Caco-2 (cell line): ENCODE measurements around the gene GGT5. TPM values are rescaled to one million over a fixed set of nuclear protein-coding genes. Genes with fewer than 3 reads are reported as not detected.

Experiments
- BruUV-seq: library from RNA; stranded (reverse); fragments of 400-500 nt; replicated peaks from 2 replicates; lab custom pipeline; 2021; lab: Mats Ljungman, UMichigan
- CTCF ChIA-PET: fragments of 300-600 bp; sonication (Branson Sonifier 250); formaldehyde crosslinking; loops from one replicate; lab custom pipeline; 2022; ENCODE audit warnings: antibody characterized with exemption; lab: Charles Lee
- POLR2A ChIA-PET: fragments of 300-600 bp; sonication (Branson Sonifier 250); formaldehyde crosslinking; loops from one replicate; lab custom pipeline; 2022; ENCODE audit warnings: antibody characterized with exemption; lab: Charles Lee
- DNase-seq, 2 experiments: peaks; one replicate each; pipeline versions ENCODE4 v3.0.0 to v3.0.0-alpha.2; 2020 to 2022
- H3K27me3 ChIP-seq: replicated peaks from 2 replicates; pipeline ENCODE4 v1.6.0; 2011; ENCODE audit warnings: low read length; ENCODE audit not compliant: control insufficient read depth, insufficient read depth
- H3K36me3 ChIP-seq: 2 replicates; pipeline ENCODE4 v1.5.1; 2011; ENCODE audit warnings: low read length; ENCODE audit not compliant: control insufficient read depth, insufficient read depth
- H3K4me1 ChIP-seq: fragments of 250-450 bp; sonication (Bioruptor Pico); 2 replicates; pipeline ENCODE4 v1.5.1; 2020; ENCODE audit warnings: mild to moderate bottlenecking
- H3K4me3 ChIP-seq: 2 replicates; pipeline ENCODE4 v1.5.1; 2011; ENCODE audit warnings: low read depth, mild to moderate bottlenecking, control low read depth, low read length
- H3K9me3 ChIP-seq: fragments of 250-450 bp; sonication (Bioruptor Pico); 2 replicates; pipeline ENCODE4 v1.5.1; 2020; ENCODE audit warnings: mild to moderate bottlenecking, moderate library complexity
- H3K27ac Mint-ChIP-seq: one replicate; pipeline ENCODE4 v1.8.0; 2022; ENCODE audit warnings: mixed read lengths; ENCODE audit not compliant: unreplicated experiment
- H3K27me3 Mint-ChIP-seq: one replicate; pipeline ENCODE4 v1.8.0; 2022; ENCODE audit warnings: mixed read lengths; ENCODE audit not compliant: insufficient read depth, unreplicated experiment
- H3K36me3 Mint-ChIP-seq: one replicate; pipeline ENCODE4 v1.8.0; 2022; ENCODE audit warnings: mild to moderate bottlenecking, mixed read lengths; ENCODE audit not compliant: insufficient read depth, unreplicated experiment
- H3K4me1 Mint-ChIP-seq: one replicate; pipeline ENCODE4 v1.8.0; 2022; ENCODE audit warnings: low read depth, mixed read lengths; ENCODE audit not compliant: unreplicated experiment
- H3K4me3 Mint-ChIP-seq: one replicate; pipeline ENCODE4 v1.8.0; 2022; ENCODE audit warnings: mild to moderate bottlenecking, moderate library complexity, mixed read lengths; ENCODE audit not compliant: unreplicated experiment
- H3K9me3 Mint-ChIP-seq: one replicate; pipeline ENCODE4 v1.8.0; 2022; ENCODE audit warnings: mixed read lengths; ENCODE audit not compliant: unreplicated experiment
- CTCF ChIP-seq, 2 experiments: fragments of 200-600 bp in 1 of 2; IDR thresholded peaks; 1 replicate in 1 of 2; 2 replicates in 1 of 2; pipeline versions ENCODE4 v1.5.1 to v1.8.0; 2011 to 2022; ENCODE audit warnings: antibody characterized with exemption in 1 of 2, control low read depth in 1 of 2, inconsistent platforms in 1 of 2, low read depth in 1 of 2, low read length in 1 of 2, mild to moderate bottlenecking in 1 of 2, moderate library complexity in 1 of 2; ENCODE audit not compliant: insufficient read depth in 1 of 2, severe bottlenecking in 1 of 2, unreplicated experiment in 1 of 2
- intact Hi-C: fragments of 100-400 bp; cut with micrococcal nuclease; formaldehyde crosslinking; loops from one replicate; pipeline ENCODE4 v1.10.0; 2022; ENCODE audit not compliant: unreplicated experiment
- total RNA-seq: library from RNA; stranded (reverse); gene quantifications from 2 replicates; pipeline ENCODE4 v1.2.3, GENCODE V29; 2022

The GGT5 gene
- total RNA-seq, 1 experiment from 2014 or later, result 0.66 TPM

DNA sequence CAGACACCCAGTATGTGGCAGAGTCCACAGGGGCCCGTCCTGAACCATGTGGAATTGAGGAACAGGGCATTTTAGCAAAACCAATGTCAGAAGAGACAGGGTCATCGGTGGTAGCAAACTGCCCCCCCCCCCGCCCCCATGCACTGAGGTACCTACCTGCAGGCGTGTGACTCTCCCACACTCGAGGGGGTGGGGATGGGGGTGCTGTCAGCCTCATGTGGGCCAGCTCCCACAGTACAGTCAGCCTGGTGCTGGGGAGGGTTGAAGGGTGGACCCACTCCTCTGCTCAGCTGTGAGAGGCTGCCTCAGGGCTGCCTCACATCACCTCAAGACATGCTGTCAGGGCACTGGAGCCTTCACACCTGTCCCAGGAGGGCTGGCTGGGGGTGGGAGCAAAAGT lies 74.2 kb downstream of the GGT5 start:
- H3K4me1 Mint-ChIP-seq, result no peaks in the 10 kb centered on the region
- intact Hi-C loops, result no loop called here
- no peaks in the 10 kb centered on the region for H3K9me3 Mint-ChIP-seq
- no peak overlapping the region for H3K27ac Mint-ChIP-seq
- DNase-seq, result no peak
- Histone ChIP-seq H3K4me3 (no peak overlapping the region), H3K27me3 (no peaks in the 10 kb centered on the region), H3K9me3 (no peaks in the 10 kb centered on the region), H3K36me3 (peaks cover 1% of the 10 kb centered on the region; the same call in 1 of the 2 replicates), H3K4me1 (no peaks in the 10 kb centered on the region)
- H3K27me3 Mint-ChIP-seq, result no peaks in the 10 kb centered on the region
- no peak for TF ChIP-seq CTCF (IDR thresholded peaks at IDR 0.05; ENCODE audit: insufficient read depth in 1 of 2, low read depth in 1 of 2, low read length in 1 of 2, severe bottlenecking in 1 of 2, unreplicated experiment in 1 of 2)
- no TSS peak for BruUV-seq
- CTCF ChIA-PET, result no interaction called here
- no peak overlapping the region for H3K4me3 Mint-ChIP-seq
- POLR2A ChIA-PET, result no interaction called here
- peaks cover 28% of the 10 kb centered on the region for H3K36me3 Mint-ChIP-seq

DNA sequence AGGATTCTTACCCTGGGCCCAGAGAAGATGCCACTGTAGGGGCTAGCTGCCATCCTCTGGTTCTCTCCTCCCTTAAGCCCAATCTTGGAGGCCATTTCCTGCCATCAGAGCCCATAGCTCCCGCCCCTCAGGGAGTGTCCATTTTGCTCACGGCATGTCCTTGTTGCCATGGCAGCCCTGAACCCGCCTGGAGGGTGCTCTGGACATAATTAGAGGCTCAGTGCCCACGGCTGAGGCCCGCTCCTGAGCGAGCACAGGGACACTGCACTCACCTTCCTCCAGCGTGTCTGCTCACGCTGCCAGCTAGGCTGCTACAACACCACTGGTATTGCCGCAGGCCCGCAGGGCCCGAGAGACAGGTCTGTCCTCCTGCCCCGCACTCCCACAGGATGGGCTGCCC lies 74.7 kb downstream of the GGT5 start:
- no peak overlapping the region for H3K4me3 ChIP-seq
- H3K36me3 Mint-ChIP-seq, result peaks cover 25% of the 10 kb centered on the region
- no peak overlapping the region for H3K4me3 Mint-ChIP-seq
- H3K27ac Mint-ChIP-seq, result no peak overlapping the region
- peaks cover 1% of the 10 kb centered on the region; the same call in 1 of the 2 replicates for H3K36me3 ChIP-seq
- no peaks in the 10 kb centered on the region for H3K9me3 Mint-ChIP-seq
- H3K27me3 ChIP-seq, result no peaks in the 10 kb centered on the region
- no peaks in the 10 kb centered on the region for H3K4me1 Mint-ChIP-seq
- no peaks in the 10 kb centered on the region for H3K9me3 ChIP-seq
- no peaks in the 10 kb centered on the region for H3K4me1 ChIP-seq
- intact Hi-C loops, result no loop called here
- ChIA-PET POLR2A (no interaction called here), CTCF (no interaction called here)
- no peak for TF ChIP-seq CTCF (IDR thresholded peaks at IDR 0.05; ENCODE audit: insufficient read depth in 1 of 2, low read depth in 1 of 2, low read length in 1 of 2, severe bottlenecking in 1 of 2, unreplicated experiment in 1 of 2)
- H3K27me3 Mint-ChIP-seq, result no peaks in the 10 kb centered on the region
- DNase-seq, result no peak
- no TSS peak for BruUV-seq

Other genes starting within 250 kb of the GGT5 start
- 0.16 TPM in 1 of 2 replicates, not detected in the other for gene GSTT4, start 239.6 kb downstream of the GGT5 start, total RNA-seq
- 65.0 and 72.7 TPM in 2 replicates for gene CABIN1, start 233.8 kb downstream of the GGT5 start, total RNA-seq
- gene SUSD2, start 63.6 kb downstream of the GGT5 start, total RNA-seq, result 7.0 and 8.6 TPM in 2 replicates
- 64.6 and 72.8 TPM in 2 replicates for gene SPECC1L, start 25.7 kb upstream of the GGT5 start, total RNA-seq
- gene ADORA2A, start 182.5 kb upstream of the GGT5 start, total RNA-seq, result 4.0 and 4.9 TPM in 2 replicates